Superior temporal gyrus (tissue), 1 donor: Measurements from ENCODE around the gene DMRT1.
"Not testable (repeated sequence)": the region's sequence is repeated elsewhere in the genome, so short reads cannot be mapped to it uniquely, and the experiment has no call there.

Experiments used
- DNase-seq: peaks from one replicate; pipeline ENCODE4 v3.0.0-alpha.2; 2016; ENCODE audit errors: extremely low spot score

DMRT1 gene

GRCh38 chr9:998299-999110 is 157.0 kb downstream of the DMRT1 start:
- DNase-seq, result not testable (repeated sequence)

DNA sequence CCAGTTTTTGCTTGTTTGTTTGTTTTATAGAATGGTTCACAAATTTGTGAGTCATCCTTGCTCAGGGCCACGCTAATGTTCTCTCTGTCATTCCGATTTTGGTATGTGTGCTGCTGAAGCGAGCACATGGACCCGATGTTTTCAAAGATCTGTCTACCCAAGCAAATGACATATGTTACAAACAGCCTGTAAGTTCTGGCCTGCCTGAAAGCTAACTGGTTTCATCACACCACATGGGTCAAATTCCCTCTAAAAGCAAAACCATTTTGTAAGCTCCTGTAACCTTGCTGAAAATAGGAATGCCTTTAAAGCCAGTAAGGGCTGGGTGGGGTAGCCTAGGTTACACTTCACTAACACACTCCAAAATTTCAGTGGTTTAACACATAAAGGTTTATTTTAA is 160.3 kb downstream of the DMRT1 start:
- no peak for DNase-seq

DNA sequence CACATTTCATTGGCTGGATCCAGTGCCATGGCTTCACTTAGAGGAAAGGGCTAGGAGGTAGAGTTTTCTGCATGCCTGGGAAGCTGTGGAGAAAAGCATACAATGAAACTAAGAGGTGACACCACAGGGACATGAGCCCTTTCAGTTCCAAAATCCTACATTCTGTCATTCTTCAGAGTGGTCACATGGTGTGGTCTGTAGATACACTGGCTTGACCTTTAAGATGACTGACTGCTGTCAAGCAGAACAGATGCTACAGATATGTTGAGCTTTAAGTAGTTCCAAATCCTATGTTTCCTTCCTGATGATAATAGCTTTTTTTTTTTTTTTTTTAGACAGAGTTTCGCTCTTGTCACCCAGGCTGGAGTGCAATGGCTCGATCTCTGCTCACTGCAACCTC is 161.2 kb downstream of the DMRT1 start:
- no peak for DNase-seq

DNA sequence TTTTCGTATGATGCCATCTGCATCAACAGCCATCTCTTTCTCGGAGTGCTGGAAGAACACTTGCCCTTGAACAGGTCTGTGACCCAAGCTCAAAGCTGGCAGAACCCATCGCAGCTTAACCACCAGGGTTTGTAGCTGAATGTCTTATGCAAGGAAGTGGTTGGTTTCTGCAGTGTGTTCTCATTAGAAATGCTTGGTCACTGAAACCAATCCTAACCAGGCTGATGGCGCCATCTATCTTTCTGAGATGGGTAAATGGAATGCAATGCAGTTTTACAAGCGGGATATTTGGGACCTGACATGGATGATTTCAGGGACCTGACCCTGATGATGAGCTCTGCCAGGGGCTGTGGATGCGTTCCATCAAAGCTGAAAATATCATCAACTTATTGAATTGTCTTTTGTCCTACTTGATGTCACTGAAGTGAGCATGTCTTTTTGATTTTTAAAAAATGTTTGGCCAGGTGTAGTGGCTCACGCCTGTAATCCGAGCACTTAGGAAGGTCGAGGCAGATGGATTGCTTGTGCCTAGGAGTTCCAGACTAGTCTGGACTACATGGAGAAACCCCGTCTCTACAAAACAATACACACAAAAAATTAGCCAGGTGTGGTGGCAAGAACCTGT is 163.7 kb downstream of the DMRT1 start:
- peak; percentile 81 for DNase-seq

DNA sequence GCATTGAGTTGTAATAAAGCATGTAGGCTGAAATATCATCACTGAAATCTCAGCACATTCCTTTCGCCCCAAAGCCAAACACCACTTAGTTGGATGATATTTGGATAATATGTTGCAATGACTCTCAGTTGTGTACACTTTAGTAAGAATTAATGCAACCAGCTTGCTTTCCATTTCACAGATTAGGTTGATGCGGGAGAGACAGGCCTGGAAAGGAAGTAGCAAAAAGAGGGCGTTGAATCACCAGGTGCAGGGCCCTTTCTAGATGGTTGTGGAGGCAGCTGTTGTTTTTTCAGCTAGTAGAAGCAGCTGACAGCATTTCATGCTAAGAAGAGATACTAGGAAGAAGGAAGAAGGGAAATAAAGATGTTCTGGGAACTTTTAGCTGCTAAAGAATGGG is 165.8 kb downstream of the DMRT1 start:
- DNase-seq, result no peak

- no peak for DNase-seq
These were observed 166.7 kb downstream of the DMRT1 start for GRCh38 chr9:1008216-1008615.

DNA sequence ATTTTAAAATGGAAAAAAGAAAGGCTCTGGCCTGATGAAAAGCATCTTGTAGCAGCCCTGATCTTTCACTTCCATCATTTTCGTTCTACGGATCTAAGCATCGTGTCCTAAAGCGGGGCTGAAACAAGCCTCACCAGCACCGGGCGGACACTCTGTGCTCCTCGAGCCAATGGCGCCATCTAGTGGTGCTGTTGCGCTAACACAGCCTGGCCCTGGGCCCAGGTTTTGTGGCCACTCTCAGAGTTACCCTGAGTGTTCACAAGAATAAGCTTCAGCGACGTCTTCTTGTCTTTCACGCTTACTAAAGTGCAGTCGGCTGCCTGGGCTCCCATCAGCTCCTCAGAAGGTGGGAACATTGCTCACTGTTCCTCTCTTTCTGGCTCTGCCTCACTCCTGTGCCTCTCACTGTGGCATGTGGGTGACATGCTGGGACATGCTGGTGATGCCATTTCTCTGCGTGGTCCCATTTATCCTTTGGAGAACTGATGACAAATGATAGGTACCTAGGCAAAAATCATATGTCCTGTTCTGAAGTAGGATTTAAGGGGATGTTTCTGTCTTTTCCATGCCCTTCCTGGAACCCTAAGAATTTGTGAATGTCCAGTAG is 167.7 kb downstream of the DMRT1 start:
- peak; percentile 97 for DNase-seq

DNA sequence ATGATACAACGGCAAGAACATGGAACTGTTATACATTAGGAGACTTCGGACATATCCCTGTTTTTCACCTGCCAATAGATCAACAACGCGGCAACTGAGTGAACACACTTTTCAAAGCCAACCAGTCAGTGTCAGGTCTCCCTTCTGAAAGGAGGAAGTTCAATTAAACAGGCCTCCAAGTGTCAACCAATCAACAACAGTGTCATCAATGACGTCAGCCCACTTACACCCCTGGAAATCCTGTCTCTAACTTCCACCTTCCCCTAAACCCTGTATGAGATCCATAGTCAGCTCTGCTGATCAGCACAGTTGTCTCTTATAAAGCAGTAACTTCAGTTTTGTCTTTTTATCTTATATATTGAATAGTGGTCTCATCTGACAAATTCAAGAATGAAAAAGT is 171.5 kb downstream of the DMRT1 start:
- DNase-seq, result no peak

- no peak for DNase-seq
These were observed 172.7 kb downstream of the DMRT1 start for GRCh38 chr9:1014225-1014624.

- no peak for DNase-seq
These were observed 173.1 kb downstream of the DMRT1 start for GRCh38 chr9:1014640-1015039.

DNA sequence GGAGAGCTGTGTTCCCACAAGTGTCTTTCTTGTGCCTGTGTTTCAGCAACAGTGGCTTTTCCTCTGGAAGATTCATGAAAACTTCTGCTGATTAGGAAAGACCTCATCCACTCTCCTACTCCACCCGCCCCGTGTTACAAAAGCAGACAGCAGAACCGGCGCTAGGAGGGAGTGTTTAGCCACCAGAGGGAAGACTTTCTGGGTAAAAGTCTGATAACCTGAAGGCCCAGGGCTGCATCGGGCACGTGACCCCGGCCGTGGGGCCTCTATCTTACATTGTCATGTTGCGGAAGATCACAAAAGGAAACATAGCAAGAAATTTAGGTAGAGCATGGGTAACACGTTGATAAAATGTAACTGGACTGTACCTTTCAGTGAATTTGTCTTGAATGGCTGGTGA is 176.6 kb downstream of the DMRT1 start:
- DNase-seq, result no peak
